ENCODE results near the gene SCAANT1.

The SCAANT1 gene

GRCh38 chr3:63911873-63912767 is at the start of gene SCAANT1:
TSS of gene SCAANT1 (minus strand) at chr3:63912383.
- peak; percentile 30 for DNase-seq

- peak; percentile 27 for DNase-seq
These were observed 49.7 kb upstream of the SCAANT1 start for GRCh38 chr3:63961891-63962290.

- DNase-seq = no peak
These were observed 48.0 kb upstream of the SCAANT1 start for GRCh38 chr3:63960048-63960711.

GRCh38 chr3:63959146-63959545 is 47.0 kb upstream of the SCAANT1 start:
- no peak for DNase-seq

- DNase-seq = no peak
These were observed 43.8 kb upstream of the SCAANT1 start for GRCh38 chr3:63955830-63956545.

- no peak for DNase-seq
These were observed 43.0 kb upstream of the SCAANT1 start for GRCh38 chr3:63955036-63955650.

GRCh38 chr3:63954182-63954581 is 42.0 kb upstream of the SCAANT1 start:
- DNase-seq = no peak

GRCh38 chr3:63952248-63952594 is 40.0 kb upstream of the SCAANT1 start:
- no peak for DNase-seq

- DNase-seq = no peak
These were observed 39.5 kb upstream of the SCAANT1 start for GRCh38 chr3:63951492-63952247.

GRCh38 chr3:63950698-63951097 is 38.5 kb upstream of the SCAANT1 start:
- DNase-seq = no peak

- no peak for DNase-seq
These were observed 36.8 kb upstream of the SCAANT1 start for GRCh38 chr3:63949005-63949404.

GRCh38 chr3:63947594-63947993 is 35.4 kb upstream of the SCAANT1 start:
- DNase-seq = no peak

GRCh38 chr3:63946753-63947152 is 34.6 kb upstream of the SCAANT1 start:
- DNase-seq = no peak

- DNase-seq = no peak
These were observed 33.4 kb upstream of the SCAANT1 start for GRCh38 chr3:63945558-63946096.

- no peak for DNase-seq
These were observed 31.5 kb upstream of the SCAANT1 start for GRCh38 chr3:63943678-63944077.

- DNase-seq = no peak
These were observed 30.3 kb upstream of the SCAANT1 start for GRCh38 chr3:63942528-63942927.

- DNase-seq = no peak
These were observed 28.2 kb upstream of the SCAANT1 start for GRCh38 chr3:63940389-63940757.

GRCh38 chr3:63937661-63938651 is 25.8 kb upstream of the SCAANT1 start:
- DNase-seq = no peak

GRCh38 chr3:63936925-63937324 is 24.7 kb upstream of the SCAANT1 start:
- DNase-seq = no peak

GRCh38 chr3:63934041-63934866 is 22.1 kb upstream of the SCAANT1 start:
- DNase-seq = no peak
